Endothelial cell of umbilical vein (primary cell): ENCODE data around the gene HADH. TPM values are rescaled to one million over a fixed set of nuclear protein-coding genes. Genes with fewer than 3 reads are reported as not detected.

ENCODE experiments used
- BruUV-seq: library from RNA; stranded (reverse); fragments of 400-500 nt; replicated peaks from 2 replicates; lab custom pipeline; 2021; lab: Mats Ljungman, UMichigan
- CTCF ChIA-PET: fragments of 300-600, 350-600 bp; sonication (Branson Sonifier 250); formaldehyde crosslinking; loops from one replicate; lab custom pipeline; 2021; ENCODE audit warnings: antibody characterized with exemption, inconsistent platforms; lab: Charles Lee
- POLR2A ChIA-PET: fragments of 300-600, 350-600 bp; sonication (Branson Sonifier 250); formaldehyde crosslinking; loops from one replicate; lab custom pipeline; 2021; ENCODE audit warnings: antibody characterized with exemption, inconsistent platforms; lab: Charles Lee
- DNase-seq: peaks from one replicate; pipeline ENCODE4 v3.0.0-alpha.2; 2011; ENCODE audit warnings: low read depth, low spot score
- FAIRE-seq: peaks from 2 replicates; lab custom pipeline; 2011; peaks lifted over from hg19 to GRCh38; lab: Jason Lieb, UNC
- H2AFZ ChIP-seq: 2 replicates; pipeline ENCODE4 v1.6.0; 2012; ENCODE audit warnings: low read depth, low read length, control low read depth, inconsistent platforms
- H3K27ac ChIP-seq: 2 replicates; pipeline ENCODE4 v1.5.1; 2011; ENCODE audit warnings: low read depth, mild to moderate bottlenecking, control low read depth, low read length, moderate library complexity; ENCODE audit not compliant: insufficient read depth
- H3K27me3 ChIP-seq, 2 experiments: 2 replicates each; pipeline versions ENCODE4 v1.6.0 to v1.6.1; 2011; ENCODE audit warnings: low read length in 2 of 2, mixed read lengths in 1 of 2; ENCODE audit not compliant: control insufficient read depth in 2 of 2, insufficient read depth in 2 of 2
- H3K36me3 ChIP-seq, 2 experiments: 2 replicates in 1 of 2; 3 replicates in 1 of 2; pipeline ENCODE4 v1.5.1; 2011; ENCODE audit warnings: low read length in 2 of 2, mild to moderate bottlenecking in 1 of 2, moderate library complexity in 1 of 2; ENCODE audit not compliant: control insufficient read depth in 2 of 2, insufficient read depth in 2 of 2; ENCODE audit errors: extremely low read depth in 1 of 2
- H3K4me1 ChIP-seq: 3 replicates; pipeline ENCODE4 v1.5.1; 2011; ENCODE audit warnings: mild to moderate bottlenecking, low read length; ENCODE audit not compliant: control insufficient read depth, insufficient read depth; ENCODE audit errors: extremely low read depth
- H3K4me2 ChIP-seq: 2 replicates; pipeline ENCODE4 v1.6.1; 2011; ENCODE audit warnings: low read length, control low read depth, mixed read lengths; ENCODE audit not compliant: insufficient read depth
- H3K4me3 ChIP-seq, 3 experiments: fragments of 200-600 bp in 1 of 3; sonication (generic), shearing (Covaris generic) in 1 of 3; replicated peaks in 1 of 3; 2 replicates each; pipeline ENCODE4 v1.5.1; 2011 to 2016; ENCODE audit warnings: control low read depth in 3 of 3, low read length in 3 of 3, mild to moderate bottlenecking in 2 of 3, inconsistent platforms in 1 of 3, low read depth in 1 of 3, moderate library complexity in 1 of 3; ENCODE audit not compliant: insufficient read depth in 1 of 3
- H3K79me2 ChIP-seq: 2 replicates; pipeline ENCODE4 v1.6.0; 2012; ENCODE audit warnings: low read length, inconsistent platforms; ENCODE audit not compliant: control insufficient read depth, insufficient read depth
- H3K9ac ChIP-seq: replicated peaks from 2 replicates; pipeline ENCODE3; 2011; ENCODE audit warnings: low read length, control low read depth; ENCODE audit not compliant: insufficient read depth; ENCODE audit errors: extremely low read depth
- H3K9me1 ChIP-seq: replicated peaks from 3 replicates; pipeline ENCODE4 v1.6.0; 2011; ENCODE audit warnings: mild to moderate bottlenecking, low read length; ENCODE audit not compliant: control insufficient read depth, insufficient read depth; ENCODE audit errors: extremely low read depth
- H3K9me3 ChIP-seq: replicated peaks from 2 replicates; pipeline ENCODE4 v1.5.1; 2012; ENCODE audit warnings: low read length, inconsistent platforms; ENCODE audit not compliant: control insufficient read depth, insufficient read depth
- H4K20me1 ChIP-seq: replicated peaks from 2 replicates; pipeline ENCODE3; 2011; ENCODE audit warnings: mild to moderate bottlenecking, low read length; ENCODE audit not compliant: control insufficient read depth, insufficient read depth; ENCODE audit errors: extremely low read depth
- CTCF ChIP-seq, 2 donors: IDR thresholded peaks; 1 replicate in 1 of 2; 2 replicates in 1 of 2; pipeline ENCODE4 v1.5.1; 2011; ENCODE audit warnings: low read length in 2 of 2, mild to moderate bottlenecking in 2 of 2, moderate library complexity in 2 of 2, control low read depth in 1 of 2, inconsistent platforms in 1 of 2, low read depth in 1 of 2; ENCODE audit not compliant: insufficient read depth in 1 of 2; ENCODE audit errors: extremely low read depth in 1 of 2
- EZH2 ChIP-seq: IDR thresholded peaks from 2 replicates; pipeline ENCODE4 v1.6.1; 2012; ENCODE audit warnings: borderline replicate concordance, low read depth, mild to moderate bottlenecking, moderate library complexity, low read length, inconsistent platforms; ENCODE audit not compliant: severe bottlenecking
- FOS ChIP-seq: IDR thresholded peaks from 2 replicates; pipeline ENCODE4 v1.6.1; 2011; ENCODE audit warnings: mild to moderate bottlenecking, low read length, moderate library complexity, borderline replicate concordance; ENCODE audit not compliant: insufficient read depth
- GATA2 ChIP-seq: IDR thresholded peaks from 2 replicates; pipeline ENCODE4 v1.7.0; 2011; ENCODE audit warnings: low read depth, mild to moderate bottlenecking, moderate library complexity, mixed read lengths, low read length; ENCODE audit not compliant: insufficient read length, insufficient read depth
- JUN ChIP-seq: IDR thresholded peaks from 2 replicates; pipeline ENCODE4 v1.6.1; 2011; ENCODE audit warnings: borderline replicate concordance, low read depth; ENCODE audit not compliant: insufficient read length, insufficient read depth
- MAX ChIP-seq: IDR thresholded peaks from 2 replicates; pipeline ENCODE4 v1.6.1; 2011; ENCODE audit not compliant: insufficient read depth, insufficient read length
- MYC ChIP-seq: IDR thresholded peaks from one replicate; pipeline ENCODE4 v1.6.1; 2011; ENCODE audit warnings: mild to moderate bottlenecking, low read depth, low read length
- POLR2A ChIP-seq: IDR thresholded peaks from 2 replicates; pipeline ENCODE4 v1.6.1; 2012; ENCODE audit warnings: low read depth, mild to moderate bottlenecking, control low read depth, low read length
- POLR2AphosphoS5 ChIP-seq: IDR thresholded peaks from 2 replicates; pipeline ENCODE4 v1.6.1; 2012; ENCODE audit warnings: low read depth, mild to moderate bottlenecking, control low read depth, low read length, moderate library complexity; ENCODE audit not compliant: insufficient read depth
- dilution Hi-C: fragments of 300-500 bp; cut with MboI; formaldehyde crosslinking; loops from one replicate; pipeline ENCODE4 v1.15.0; 2019; ENCODE audit warnings: low sequenced_read_pairs; ENCODE audit not compliant: extremely low pct_ligation_motif_present
- intact Hi-C: fragments of 100-400 bp; cut with micrococcal nuclease; formaldehyde crosslinking; loops from one replicate; pipeline ENCODE4 v1.10.0; 2022
- polyA plus RNA-seq, 4 experiments: library from polyadenylated mRNA; depleted of rRNA in 3 of 4; stranded (reverse) in 3 of 4; unstranded in 1 of 4; fragments of >200 nt; gene quantifications; 2 replicates each; pipeline versions ENCODE4 v1.2.1 to v1.2.3, GENCODE V29; 2011 to 2012; ENCODE audit warnings: missing spikeins in 1 of 4
- total RNA-seq: library from RNA; stranded (reverse); gene quantifications from 2 replicates; pipeline ENCODE4 v1.2.3, GENCODE V29; 2021

HADH gene
- total and polyA plus RNA-seq, 2 donors (not counting 3 experiments of a cell fraction or from before 2014, with no cell fraction given) = 19.2 to 20.3 TPM

GRCh38 chr4:108035691-108036090, 46.0 kb downstream of the HADH start:
- Histone ChIP-seq H3K4me3 (no peak overlapping the region), H3K4me2 (no peak overlapping the region), H3K27ac (no peak overlapping the region), H2AFZ (no peak overlapping the region), H3K36me3 (no peaks in the 10 kb centered on the region), H3K9me1 (no peaks in the 10 kb centered on the region), H3K27me3 (no peaks in the 10 kb centered on the region), H3K4me1 (no peaks in the 10 kb centered on the region), H3K79me2 (no peaks in the 10 kb centered on the region), H4K20me1 (no peaks in the 10 kb centered on the region), H3K9me3 (no peaks in the 10 kb centered on the region), H3K9ac (no peak overlapping the region)
- DNase-seq (no peak), FAIRE-seq (no peak)
- dilution Hi-C loops (no loop called here), intact Hi-C loops (no loop called here)
- ChIA-PET POLR2A (interaction anchor here (0.6 kb wide), 1 partner anchor 39 kb away, joined by 3 read pairs; no protein-coding TSS in a partner anchor), CTCF (interaction anchor here (2.5 to 8.1 kb wide), 2 partner anchors 17 to 537 kb away, joined by 10 to 93 read pairs; no protein-coding TSS in a partner anchor)
- no TSS peak for BruUV-seq
- no peak for TF ChIP-seq GATA2

- H3K27me3 ChIP-seq = no peaks in the 10 kb centered on the region
- no peaks in the 10 kb centered on the region for H3K4me1 ChIP-seq
- H3K9me3 ChIP-seq = no peaks in the 10 kb centered on the region
- H3K9me1 ChIP-seq = no peaks in the 10 kb centered on the region
- no peaks in the 10 kb centered on the region for H3K36me3 ChIP-seq
- no peak overlapping the region for H3K4me3 ChIP-seq
- H2AFZ ChIP-seq = no peak overlapping the region
- DNase-seq (no peak), FAIRE-seq (no peak)
- dilution Hi-C loops = no loop called here
- POLR2A ChIA-PET = interaction anchor here (0.6 kb wide), 1 partner anchor 39 kb away, joined by 3 read pairs; no protein-coding TSS in a partner anchor
- H3K4me2 ChIP-seq = no peak overlapping the region
- intact Hi-C loops = no loop called here
- H3K27ac ChIP-seq = no peak overlapping the region
- H3K9ac ChIP-seq = no peak overlapping the region
- no TSS peak for BruUV-seq
- TF ChIP-seq GATA2 = no peak
- no peak for TF ChIP-seq POLR2A
- TF ChIP-seq MAX = no peak
- TF ChIP-seq MYC = no peak
- TF ChIP-seq JUN = no peak
- no peak for TF ChIP-seq POLR2AphosphoS5
- no peak for TF ChIP-seq EZH2
- no peak for TF ChIP-seq CTCF (IDR thresholded peaks at IDR 0.05; ENCODE audit: extremely low read depth in 1 of 2, insufficient read depth in 1 of 2, low read depth in 1 of 2, low read length in 2 of 2)
- no peak for TF ChIP-seq FOS
- CTCF ChIA-PET = interaction anchor here (2.5 to 8.1 kb wide), 2 partner anchors 17 to 536 kb away, joined by 10 to 93 read pairs; no protein-coding TSS in a partner anchor
- no peaks in the 10 kb centered on the region for H3K79me2 ChIP-seq
- no peaks in the 10 kb centered on the region for H4K20me1 ChIP-seq
Measured at GRCh38 chr4:108036213-108036612, 46.5 kb downstream of the HADH start.
